PC-9 (cell line): ENCODE data around the gene PTPRG. TPM values are rescaled to one million over a fixed set of nuclear protein-coding genes. Genes with fewer than 3 reads are reported as not detected.

Source experiments
- BruUV-seq: library from RNA; stranded (reverse); fragments of 400-500 nt; replicated peaks from 2 replicates; lab custom pipeline; 2021; lab: Mats Ljungman, UMichigan
- CTCF ChIA-PET: fragments of 300-600 bp; sonication (Branson Sonifier 250); formaldehyde crosslinking; loops from one replicate; lab custom pipeline; 2022; ENCODE audit warnings: antibody characterized with exemption; lab: Charles Lee
- POLR2A ChIA-PET: fragments of 300-600 bp; sonication (Branson Sonifier 250); formaldehyde crosslinking; loops from one replicate; lab custom pipeline; 2022; ENCODE audit warnings: antibody characterized with exemption; ENCODE audit not compliant: unreplicated experiment; lab: Charles Lee
- DNase-seq, 2 experiments: peaks; one replicate each; pipeline versions ENCODE4 v3.0.0 to v3.0.0-alpha.2; 2015 to 2022; ENCODE audit warnings: mixed read lengths in 1 of 2
- H2AFZ ChIP-seq: fragments of 200-600 bp; sonication (generic); 2 replicates; pipeline ENCODE4 v1.8.1; 2017; ENCODE audit warnings: antibody characterized with exemption
- H3F3A ChIP-seq: fragments of 200-600 bp; sonication (generic); 2 replicates; pipeline ENCODE4 v1.8.1; 2017; ENCODE audit warnings: antibody characterized with exemption, mild to moderate bottlenecking, low read depth; ENCODE audit not compliant: insufficient read depth
- H3K27ac ChIP-seq: fragments of 200-600 bp; sonication (generic); 2 replicates; pipeline ENCODE4 v1.6.1; 2016; ENCODE audit warnings: mixed run types
- H3K27me3 ChIP-seq: fragments of 200-600 bp; sonication (generic); 2 replicates; pipeline ENCODE4 v1.6.1; 2016; ENCODE audit warnings: low read depth, mixed run types; ENCODE audit not compliant: insufficient read depth
- H3K36me3 ChIP-seq: fragments of 200-600 bp; sonication (generic); 2 replicates; pipeline ENCODE4 v1.6.1; 2016; ENCODE audit warnings: low read depth, mixed run types
- H3K4me1 ChIP-seq: fragments of 200-600 bp; sonication (generic); replicated peaks from 2 replicates; pipeline ENCODE4 v1.6.1; 2016; ENCODE audit warnings: mixed run types; ENCODE audit not compliant: insufficient read depth
- H3K4me2 ChIP-seq: fragments of 200-600 bp; sonication (generic); 2 replicates; pipeline ENCODE4 v1.6.1; 2017; ENCODE audit warnings: mixed run types
- H3K4me3 ChIP-seq: fragments of 200-600 bp; sonication (generic); 2 replicates; pipeline ENCODE4 v1.6.1; 2016; ENCODE audit warnings: mixed run types
- H3K79me2 ChIP-seq: fragments of 200-600 bp; sonication (generic); 2 replicates; pipeline ENCODE4 v1.6.1; 2017; ENCODE audit warnings: low read depth, mixed run types
- H3K9me2 ChIP-seq: fragments of 200-600 bp; sonication (generic); 2 replicates; pipeline ENCODE4 v1.8.1; 2017; ENCODE audit warnings: mild to moderate bottlenecking; ENCODE audit not compliant: insufficient read depth
- H3K9me3 ChIP-seq: fragments of 200-600 bp; sonication (generic); 2 replicates; pipeline ENCODE4 v1.8.1; 2016; ENCODE audit warnings: low read depth; ENCODE audit not compliant: insufficient read depth
- H4K20me1 ChIP-seq: fragments of 200-600 bp; sonication (generic); 2 replicates; pipeline ENCODE4 v1.8.1; 2017; ENCODE audit not compliant: insufficient read depth
- CTCF ChIP-seq: fragments of 200-600 bp; sonication (generic); conservative IDR thresholded peaks from 2 replicates; pipeline ENCODE4 v1.6.1; 2017; ENCODE audit warnings: mixed run types, antibody characterized with exemption, mild to moderate bottlenecking, moderate library complexity
- EZH2 ChIP-seq: fragments of 200-600 bp; sonication (generic); IDR thresholded peaks from 2 replicates; pipeline ENCODE4 v1.8.0; 2017; ENCODE audit warnings: antibody characterized with exemption, low read depth
- intact Hi-C: fragments of 100-400 bp; cut with micrococcal nuclease; formaldehyde crosslinking; loops from one replicate; pipeline ENCODE4 v1.10.0; 2022; ENCODE audit not compliant: unreplicated experiment
- total RNA-seq: library from RNA; stranded (reverse); gene quantifications from 2 replicates; pipeline ENCODE4 v1.2.3, GENCODE V29; 2021

PTPRG gene
- total RNA-seq, 1 experiment from 2014 or later, result 32.9 TPM

GRCh38 chr3:62114763-62115162 is 553.4 kb downstream of the PTPRG start:
- no peaks in the 10 kb centered on the region for H3K4me1 ChIP-seq
- H3F3A ChIP-seq, result no peaks in the 10 kb centered on the region
- BruUV-seq, result no TSS peak
- H3K27me3 ChIP-seq, result no peaks in the 10 kb centered on the region
- POLR2A ChIA-PET, result no interaction called here
- no peaks in the 10 kb centered on the region for H4K20me1 ChIP-seq
- no peak overlapping the region for H3K4me2 ChIP-seq
- intact Hi-C loops, result no loop called here
- CTCF ChIA-PET, result no interaction called here
- no peaks in the 10 kb centered on the region for H3K36me3 ChIP-seq
- H3K79me2 ChIP-seq, result no peaks in the 10 kb centered on the region
- H3K9me2 ChIP-seq, result no peaks in the 10 kb centered on the region
- no peak for TF ChIP-seq EZH2
- no peak for TF ChIP-seq CTCF
- no peak overlapping the region for H2AFZ ChIP-seq
- H3K27ac ChIP-seq, result no peak overlapping the region
- H3K4me3 ChIP-seq, result no peak overlapping the region
- H3K9me3 ChIP-seq, result no peaks in the 10 kb centered on the region
- no peak for DNase-seq

- no peaks in the 10 kb centered on the region for H3K79me2 ChIP-seq
- H3K36me3 ChIP-seq, result no peaks in the 10 kb centered on the region
- H3K27ac ChIP-seq, result no peak overlapping the region
- no peaks in the 10 kb centered on the region for H3K27me3 ChIP-seq
- no peak overlapping the region for H3K4me3 ChIP-seq
- no peak for DNase-seq
- no peaks in the 10 kb centered on the region for H3K9me3 ChIP-seq
- TF ChIP-seq CTCF (no peak), EZH2 (no peak)
- ChIA-PET CTCF (no interaction called here), POLR2A (no interaction called here)
- intact Hi-C loops, result no loop called here
- no TSS peak for BruUV-seq
- no peak overlapping the region for H2AFZ ChIP-seq
- no peaks in the 10 kb centered on the region for H4K20me1 ChIP-seq
- H3K9me2 ChIP-seq, result no peaks in the 10 kb centered on the region
- no peaks in the 10 kb centered on the region for H3F3A ChIP-seq
- no peak overlapping the region for H3K4me2 ChIP-seq
- H3K4me1 ChIP-seq, result no peaks in the 10 kb centered on the region
Observed at GRCh38 chr3:62117903-62118548, 556.7 kb downstream of the PTPRG start.

GRCh38 chr3:62119139-62119538 is 557.8 kb downstream of the PTPRG start:
- intact Hi-C loops, result no loop called here
- no TSS peak for BruUV-seq
- no peaks in the 10 kb centered on the region for H3F3A ChIP-seq
- CTCF ChIA-PET, result no interaction called here
- DNase-seq, result no peak
- no peaks in the 10 kb centered on the region for H3K4me1 ChIP-seq
- POLR2A ChIA-PET, result no interaction called here
- H3K9me2 ChIP-seq, result no peaks in the 10 kb centered on the region
- H3K36me3 ChIP-seq, result no peaks in the 10 kb centered on the region
- H3K4me2 ChIP-seq, result no peak overlapping the region
- no peaks in the 10 kb centered on the region for H3K79me2 ChIP-seq
- TF ChIP-seq EZH2 (no peak), CTCF (no peak)
- no peaks in the 10 kb centered on the region for H3K9me3 ChIP-seq
- no peak overlapping the region for H3K4me3 ChIP-seq
- H2AFZ ChIP-seq, result no peak overlapping the region
- no peaks in the 10 kb centered on the region for H3K27me3 ChIP-seq
- H4K20me1 ChIP-seq, result no peaks in the 10 kb centered on the region
- no peak overlapping the region for H3K27ac ChIP-seq
